ENCODE results near the gene TULP4. TPM values are rescaled to one million over a fixed set of nuclear protein-coding genes. Genes with fewer than 3 reads are reported as not detected.

The TULP4 gene
- total RNA-seq, 2 donors from 2014 or later: 111 to 119 TPM

GRCh38 chr6:158383057-158383456, 70.8 kb downstream of the TULP4 start:
- Histone ChIP-seq H3K4me1 (replicated peaks) (no peaks in the 10 kb centered on the region), H3K27me3 (replicated peaks; ENCODE audit: insufficient read depth) (no peaks in the 10 kb centered on the region), H3K36me3 (no peaks in the 10 kb centered on the region), H3K9me3 (no peaks in the 10 kb centered on the region), H3K4me3 (no peak overlapping the region), H3K27ac (no peak overlapping the region)
- intact Hi-C loops (cut with DNase I): no loop called here
- TF ChIP-seq CTCF (IDR thresholded peaks at IDR 0.05): no peak
- TF ChIP-seq POLR2AphosphoS5 (IDR thresholded peaks at IDR 0.05): no peak
- TF ChIP-seq POLR2A (IDR thresholded peaks at IDR 0.05): no peak
- DNase-seq (ENCODE audit: low spot score): no peak
- 84% methylated on average over 1 of the region's 1 CpG for WGBS

- H3K27ac ChIP-seq: no peak overlapping the region
- H3K4me3 ChIP-seq: no peak overlapping the region
- TF ChIP-seq CTCF (IDR thresholded peaks at IDR 0.05) (no peak), POLR2A (IDR thresholded peaks at IDR 0.05) (no peak), POLR2AphosphoS5 (IDR thresholded peaks at IDR 0.05) (no peak)
- H3K4me1 ChIP-seq (replicated peaks): no peaks in the 10 kb centered on the region
- 95% methylated on average over 3 of the region's 3 CpGs for WGBS
- H3K9me3 ChIP-seq: no peaks in the 10 kb centered on the region
- H3K27me3 ChIP-seq (replicated peaks; ENCODE audit: insufficient read depth): no peaks in the 10 kb centered on the region
- intact Hi-C loops (cut with DNase I): no loop called here
- no peak for DNase-seq (ENCODE audit: low spot score)
- H3K36me3 ChIP-seq: no peaks in the 10 kb centered on the region
Observed at GRCh38 chr6:158383542-158383941, 71.3 kb downstream of the TULP4 start.

- Histone ChIP-seq H3K9me3 (no peaks in the 10 kb centered on the region), H3K4me3 (no peak overlapping the region), H3K36me3 (no peaks in the 10 kb centered on the region), H3K27ac (no peak overlapping the region), H3K4me1 (replicated peaks) (no peaks in the 10 kb centered on the region), H3K27me3 (replicated peaks; ENCODE audit: insufficient read depth) (no peaks in the 10 kb centered on the region)
- 23% methylated on average over 7 of the region's 7 CpGs for WGBS
- TF ChIP-seq POLR2A (IDR thresholded peaks at IDR 0.05) (no peak), CTCF (IDR thresholded peaks at IDR 0.05) (no peak), POLR2AphosphoS5 (IDR thresholded peaks at IDR 0.05) (no peak)
- intact Hi-C loops (cut with DNase I): no loop called here
- DNase-seq (ENCODE audit: low spot score): no peak
Observed at GRCh38 chr6:158384671-158385110, 72.4 kb downstream of the TULP4 start.

- H3K4me1 ChIP-seq (replicated peaks): no peaks in the 10 kb centered on the region
- H3K4me3 ChIP-seq: no peak overlapping the region
- WGBS: 90% methylated on average over 3 of the region's 3 CpGs
- intact Hi-C loops (cut with DNase I): no loop called here
- H3K36me3 ChIP-seq: no peaks in the 10 kb centered on the region
- H3K9me3 ChIP-seq: no peaks in the 10 kb centered on the region
- TF ChIP-seq CTCF (IDR thresholded peaks at IDR 0.05) (no peak), POLR2AphosphoS5 (IDR thresholded peaks at IDR 0.05) (no peak), POLR2A (IDR thresholded peaks at IDR 0.05) (no peak)
- DNase-seq (ENCODE audit: low spot score): no peak
- H3K27ac ChIP-seq: no peak overlapping the region
- no peaks in the 10 kb centered on the region for H3K27me3 ChIP-seq (replicated peaks; ENCODE audit: insufficient read depth)
Observed at GRCh38 chr6:158387036-158387435, 74.8 kb downstream of the TULP4 start.

GRCh38 chr6:158387578-158387977, 75.3 kb downstream of the TULP4 start:
- Histone ChIP-seq H3K4me3 (no peak overlapping the region), H3K9me3 (no peaks in the 10 kb centered on the region), H3K4me1 (replicated peaks) (no peaks in the 10 kb centered on the region), H3K36me3 (no peaks in the 10 kb centered on the region), H3K27me3 (replicated peaks; ENCODE audit: insufficient read depth) (no peaks in the 10 kb centered on the region), H3K27ac (no peak overlapping the region)
- DNase-seq (ENCODE audit: low spot score): no peak
- intact Hi-C loops (cut with DNase I): no loop called here
- TF ChIP-seq POLR2A (IDR thresholded peaks at IDR 0.05) (no peak), POLR2AphosphoS5 (IDR thresholded peaks at IDR 0.05) (no peak), CTCF (IDR thresholded peaks at IDR 0.05) (no peak)
- WGBS: 91% methylated on average over 1 of the region's 1 CpG

Data from prostate gland (tissue), 2 donors.